ENCODE data around the gene CADPS. TPM values are rescaled to one million over a fixed set of nuclear protein-coding genes. Genes with fewer than 3 reads are reported as not detected.

CADPS gene
- total RNA-seq, 2 experiments from 2014 or later: 61.3 to 68.6 TPM

DNA sequence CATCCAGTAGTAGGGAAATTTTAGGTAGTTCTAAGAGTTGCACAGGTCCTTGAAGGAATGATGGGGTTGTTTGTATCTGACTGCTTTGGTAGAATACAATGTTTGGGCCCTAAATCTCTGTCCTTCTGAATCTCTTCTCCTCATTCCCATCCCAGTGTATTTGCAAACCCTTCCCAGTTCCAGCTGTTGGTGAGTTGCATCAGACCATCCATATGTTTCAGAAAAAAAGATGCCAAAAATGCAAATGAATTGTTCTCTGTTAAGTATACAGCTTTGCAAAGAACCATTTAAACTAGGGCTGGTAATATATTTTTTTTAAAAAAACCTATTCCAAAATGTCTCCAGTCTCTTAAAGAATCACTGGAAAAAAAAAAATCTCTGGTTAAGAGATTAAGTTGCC lies 251.0 kb downstream of the CADPS start:
- ChIA-PET POLR2A (interaction anchor here (1.2 kb wide), 1 partner anchor 29 kb away, joined by 4 read pairs; no protein-coding TSS in a partner anchor), CTCF (ENCODE audit: unreplicated experiment) (no interaction called here)
- Histone ChIP-seq H3K27ac (ENCODE audit: low read depth, low read length, poor library complexity, severe bottlenecking) (no peak overlapping the region), H3K4me2 (ENCODE audit: low read length) (no peak overlapping the region), H3K9me2 (ENCODE audit: insufficient read depth, low read length) (no peaks in the 10 kb centered on the region), H3K36me3 (ENCODE audit: insufficient read depth, low read length) (no peaks in the 10 kb centered on the region), H3K4me1 (ENCODE audit: insufficient read depth, low read length, poor library complexity, severe bottlenecking) (peaks cover 5% of the 10 kb centered on the region), H2AFZ (ENCODE audit: low read length) (no peak overlapping the region), H4K20me1 (ENCODE audit: insufficient read depth, low read length) (no peaks in the 10 kb centered on the region), H3K4me3 (ENCODE audit: low read depth, low read length, poor library complexity, severe bottlenecking) (no peak overlapping the region), H3K79me2 (ENCODE audit: insufficient read depth, low read depth, low read length) (no peaks in the 10 kb centered on the region), H3K9me3 (ENCODE audit: low read length) (no peaks in the 10 kb centered on the region)
- TF ChIP-seq EZH2phosphoT487 (IDR thresholded peaks at IDR 0.05; ENCODE audit: borderline replicate concordance, low read depth, low read length): no peak
- TF ChIP-seq, protein P1, sequence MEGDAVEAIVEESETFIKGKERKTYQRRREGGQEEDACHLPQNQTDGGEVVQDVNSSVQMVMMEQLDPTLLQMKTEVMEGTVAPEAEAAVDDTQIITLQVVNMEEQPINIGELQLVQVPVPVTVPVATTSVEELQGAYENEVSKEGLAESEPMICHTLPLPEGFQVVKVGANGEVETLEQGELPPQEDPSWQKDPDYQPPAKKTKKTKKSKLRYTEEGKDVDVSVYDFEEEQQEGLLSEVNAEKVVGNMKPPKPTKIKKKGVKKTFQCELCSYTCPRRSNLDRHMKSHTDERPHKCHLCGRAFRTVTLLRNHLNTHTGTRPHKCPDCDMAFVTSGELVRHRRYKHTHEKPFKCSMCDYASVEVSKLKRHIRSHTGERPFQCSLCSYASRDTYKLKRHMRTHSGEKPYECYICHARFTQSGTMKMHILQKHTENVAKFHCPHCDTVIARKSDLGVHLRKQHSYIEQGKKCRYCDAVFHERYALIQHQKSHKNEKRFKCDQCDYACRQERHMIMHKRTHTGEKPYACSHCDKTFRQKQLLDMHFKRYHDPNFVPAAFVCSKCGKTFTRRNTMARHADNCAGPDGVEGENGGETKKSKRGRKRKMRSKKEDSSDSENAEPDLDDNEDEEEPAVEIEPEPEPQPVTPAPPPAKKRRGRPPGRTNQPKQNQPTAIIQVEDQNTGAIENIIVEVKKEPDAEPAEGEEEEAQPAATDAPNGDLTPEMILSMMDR (conservative IDR thresholded peaks at IDR 0.05; ENCODE audit: low read length): no peak
- no peak for DNase-seq (ENCODE audit: low spot score)
- intact Hi-C loops (cut with micrococcal nuclease; ENCODE audit: unreplicated experiment): loop anchor here (10.0 kb wide), 1 partner anchor 711 kb away; no protein-coding TSS in a partner anchor
- no TSS peak for BruUV-seq (replicated peaks)

DNA sequence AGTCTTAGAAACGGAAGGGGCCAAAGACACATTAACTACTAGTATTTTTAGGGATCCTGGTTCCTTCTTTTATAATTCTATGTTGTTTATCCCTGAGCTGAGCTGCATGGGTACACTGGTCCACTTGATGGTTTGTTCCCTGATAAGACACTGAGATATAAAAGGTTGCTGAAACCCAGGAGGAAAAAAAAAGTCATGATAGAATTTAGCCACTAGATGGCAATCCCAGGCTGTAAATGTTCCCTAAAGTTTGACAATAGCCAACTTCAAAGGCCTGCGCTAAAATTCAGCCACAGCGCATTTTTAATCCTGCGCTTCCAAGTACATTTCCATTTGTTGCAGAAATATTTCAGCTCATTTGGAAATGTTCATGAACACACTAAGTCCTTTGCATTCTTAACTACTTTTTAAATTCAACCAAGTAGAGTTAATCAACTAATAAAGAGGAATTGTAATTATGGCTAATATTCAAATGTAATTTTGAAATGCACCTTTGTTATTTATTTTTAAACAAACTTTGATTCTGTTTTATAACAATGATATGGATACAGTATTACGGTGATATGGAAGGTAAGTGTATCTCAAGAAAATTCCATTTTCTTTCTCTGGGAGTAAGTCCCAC lies 252.6 kb downstream of the CADPS start:
- peaks cover 5% of the 10 kb centered on the region for H3K4me1 ChIP-seq (ENCODE audit: insufficient read depth, low read length, poor library complexity, severe bottlenecking)
- no peak overlapping the region for H3K4me2 ChIP-seq (ENCODE audit: low read length)
- H2AFZ ChIP-seq (ENCODE audit: low read length): no peak overlapping the region
- ChIA-PET POLR2A (interaction anchor here (0.7 kb wide), 1 partner anchor 360 kb away, joined by 3 read pairs; no protein-coding TSS in a partner anchor), CTCF (ENCODE audit: unreplicated experiment) (no interaction called here)
- no peaks in the 10 kb centered on the region for H3K9me2 ChIP-seq (ENCODE audit: insufficient read depth, low read length)
- no peaks in the 10 kb centered on the region for H3K9me3 ChIP-seq (ENCODE audit: low read length)
- no peak overlapping the region for H3K4me3 ChIP-seq (ENCODE audit: low read depth, low read length, poor library complexity, severe bottlenecking)
- intact Hi-C loops (cut with micrococcal nuclease; ENCODE audit: unreplicated experiment): loop anchor here (2.0 to 10.0 kb wide), 4 partner anchors 180 to 712 kb away; no protein-coding TSS in a partner anchor
- H3K36me3 ChIP-seq (ENCODE audit: insufficient read depth, low read length): no peaks in the 10 kb centered on the region
- H4K20me1 ChIP-seq (ENCODE audit: insufficient read depth, low read length): no peaks in the 10 kb centered on the region
- no peaks in the 10 kb centered on the region for H3K79me2 ChIP-seq (ENCODE audit: insufficient read depth, low read depth, low read length)
- TF ChIP-seq, protein P1 (conservative IDR thresholded peaks at IDR 0.05; ENCODE audit: low read length): peak; percentile 92
- TF ChIP-seq EZH2phosphoT487 (IDR thresholded peaks at IDR 0.05; ENCODE audit: borderline replicate concordance, low read depth, low read length): no peak
- H3K27ac ChIP-seq (ENCODE audit: low read depth, low read length, poor library complexity, severe bottlenecking): no peak overlapping the region
- peak; percentile 66 for DNase-seq (ENCODE audit: low spot score)
- no TSS peak for BruUV-seq (replicated peaks)

DNA sequence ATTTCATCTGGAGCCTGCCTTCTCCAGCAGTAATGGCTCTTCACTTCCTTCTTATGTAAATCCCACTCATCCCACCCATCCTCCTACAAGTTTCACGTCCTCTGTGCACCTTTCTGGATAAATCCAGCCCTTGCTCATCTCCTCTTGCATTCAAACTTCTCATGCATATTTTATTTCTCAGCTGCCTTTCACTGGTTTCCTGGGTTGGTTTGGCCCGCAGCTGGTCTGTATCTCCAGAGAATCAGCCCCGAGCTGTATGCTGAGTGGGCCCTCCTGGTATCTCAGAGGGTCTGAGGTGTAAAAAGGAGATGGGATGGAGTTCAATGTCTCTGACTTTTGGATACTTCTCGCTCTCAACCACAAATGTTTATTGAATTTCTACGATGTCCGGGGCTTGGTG lies 253.3 kb downstream of the CADPS start:
- H3K4me1 ChIP-seq (ENCODE audit: insufficient read depth, low read length, poor library complexity, severe bottlenecking): peaks cover 5% of the 10 kb centered on the region
- H3K27ac ChIP-seq (ENCODE audit: low read depth, low read length, poor library complexity, severe bottlenecking): no peak overlapping the region
- no peak for DNase-seq (ENCODE audit: low spot score)
- no peaks in the 10 kb centered on the region for H3K79me2 ChIP-seq (ENCODE audit: insufficient read depth, low read depth, low read length)
- H3K36me3 ChIP-seq (ENCODE audit: insufficient read depth, low read length): no peaks in the 10 kb centered on the region
- no peaks in the 10 kb centered on the region for H3K9me3 ChIP-seq (ENCODE audit: low read length)
- no peak overlapping the region for H3K4me3 ChIP-seq (ENCODE audit: low read depth, low read length, poor library complexity, severe bottlenecking)
- POLR2A ChIA-PET: interaction anchor here (0.6 kb wide), 1 partner anchor 215 kb away, joined by 3 read pairs; no protein-coding TSS in a partner anchor
- H3K4me2 ChIP-seq (ENCODE audit: low read length): no peak overlapping the region
- H4K20me1 ChIP-seq (ENCODE audit: insufficient read depth, low read length): no peaks in the 10 kb centered on the region
- no TSS peak for BruUV-seq (replicated peaks)
- H2AFZ ChIP-seq (ENCODE audit: low read length): no peak overlapping the region
- intact Hi-C loops (cut with micrococcal nuclease; ENCODE audit: unreplicated experiment): loop anchor here (2.0 to 10.0 kb wide), 4 partner anchors 181 to 713 kb away; no protein-coding TSS in a partner anchor
- H3K9me2 ChIP-seq (ENCODE audit: insufficient read depth, low read length): no peaks in the 10 kb centered on the region
- TF ChIP-seq, protein P1 (conservative IDR thresholded peaks at IDR 0.05; ENCODE audit: low read length): no peak
- TF ChIP-seq EZH2phosphoT487 (IDR thresholded peaks at IDR 0.05; ENCODE audit: borderline replicate concordance, low read depth, low read length): no peak
- CTCF ChIA-PET (ENCODE audit: unreplicated experiment): no interaction called here

Data from OCI-LY7 (cell line).